ENCODE measurements around the gene CCNF.
"Not testable (repeated sequence)": the region's sequence is repeated elsewhere in the genome, so short reads cannot be mapped to it uniquely, and the experiment has no call there.

GRCh38 chr16:2385982-2386381, 43.3 kb upstream of the CCNF start:
- not testable (repeated sequence) for TF ChIP-seq CTCF, POLR2A (IDR thresholded peaks at IDR 0.05)
